Left ventricle myocardium superior (tissue), 1 donor: ENCODE measurements around the gene EME1. TPM values are rescaled to one million over a fixed set of nuclear protein-coding genes. Genes with fewer than 3 reads are reported as not detected.

ENCODE experiments used
- ATAC-seq: fragments of 200-7000 bp; cut with Tn5 transposase; one replicate; pipeline ENCODE4 v1.9.1; 2020; ENCODE audit warnings: mild to moderate bottlenecking, moderate library complexity
- DNase-seq: peaks from one replicate; pipeline ENCODE4 v3.0.0-alpha.2; 2020
- intact Hi-C: fragments of 100-400 bp; cut with micrococcal nuclease; formaldehyde crosslinking; loops from one replicate; pipeline ENCODE4 v1.11.0; 2022
- total RNA-seq: library from RNA; stranded (reverse); fragmentation: NEBNext Ultra II Directional; extraction: Animal tissue kit (Norgen Biotek cat#: 25700); gene quantifications from one replicate; pipeline ENCODE4 v1.2.1, GENCODE V29; 2021
- donor health status: DM: no; HTN: yes; CAD: no; lungs with severe emphysema.

EME1 gene
- total RNA-seq, 1 donor from 2014 or later = 0.35 TPM

DNA sequence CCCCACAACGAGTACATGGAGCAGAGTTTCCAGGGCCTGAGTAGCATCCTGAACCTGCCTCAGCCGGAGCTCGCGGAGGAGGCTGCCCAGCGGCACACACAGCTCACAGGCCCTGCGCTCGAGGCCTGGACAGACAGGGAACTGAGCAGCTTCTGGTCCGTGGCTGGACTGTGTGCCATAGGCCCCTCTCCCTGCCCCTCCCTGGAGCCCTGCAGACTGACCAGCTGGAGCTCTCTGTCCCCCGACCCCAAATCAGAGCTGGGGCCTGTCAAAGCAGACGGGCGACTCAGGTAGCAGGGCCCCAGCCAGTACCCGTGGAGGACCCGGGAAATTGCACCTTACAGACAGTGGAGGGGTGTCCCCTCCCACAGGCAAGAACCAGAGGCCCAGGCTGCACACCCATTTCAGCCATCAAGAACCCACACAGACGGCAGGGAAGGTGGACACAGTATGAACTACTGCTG, 13.0 kb upstream of the EME1 start:
- intact Hi-C loops = no loop called here
- DNase-seq (no peak), ATAC-seq (no peak)

DNA sequence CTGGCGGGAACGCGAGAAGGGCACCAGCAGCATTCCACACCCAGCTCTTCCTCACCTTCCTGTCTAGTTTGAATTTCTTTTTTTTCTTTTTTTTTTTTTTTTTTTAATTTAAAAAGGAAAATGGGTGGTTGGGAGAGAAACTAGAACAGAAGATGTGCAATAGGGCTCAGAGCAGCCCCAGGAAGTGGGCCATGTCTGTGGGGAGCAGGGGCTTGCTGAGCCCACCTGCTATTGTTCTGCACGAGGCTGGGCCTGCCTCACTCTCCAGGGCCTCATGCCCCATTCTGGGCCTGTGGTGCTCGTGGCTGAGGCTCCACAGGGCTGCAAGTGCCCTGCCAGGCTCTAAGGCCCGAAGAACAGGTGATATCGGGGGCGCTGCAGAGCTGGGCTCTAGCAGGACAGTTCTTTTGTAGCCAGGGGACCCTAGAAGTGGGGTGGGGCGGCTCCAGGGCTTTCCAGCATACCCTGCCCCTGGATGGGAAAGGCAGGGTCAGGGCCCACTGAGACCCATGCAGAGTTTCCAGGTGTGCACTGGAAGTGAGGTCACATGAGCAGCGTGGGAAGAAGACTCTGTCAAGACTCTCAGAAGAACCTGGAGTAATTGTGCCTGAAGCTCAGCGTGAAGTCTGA, 12.4 kb upstream of the EME1 start:
- DNase-seq (no peak), ATAC-seq (no peak)
- intact Hi-C loops = no loop called here

DNA sequence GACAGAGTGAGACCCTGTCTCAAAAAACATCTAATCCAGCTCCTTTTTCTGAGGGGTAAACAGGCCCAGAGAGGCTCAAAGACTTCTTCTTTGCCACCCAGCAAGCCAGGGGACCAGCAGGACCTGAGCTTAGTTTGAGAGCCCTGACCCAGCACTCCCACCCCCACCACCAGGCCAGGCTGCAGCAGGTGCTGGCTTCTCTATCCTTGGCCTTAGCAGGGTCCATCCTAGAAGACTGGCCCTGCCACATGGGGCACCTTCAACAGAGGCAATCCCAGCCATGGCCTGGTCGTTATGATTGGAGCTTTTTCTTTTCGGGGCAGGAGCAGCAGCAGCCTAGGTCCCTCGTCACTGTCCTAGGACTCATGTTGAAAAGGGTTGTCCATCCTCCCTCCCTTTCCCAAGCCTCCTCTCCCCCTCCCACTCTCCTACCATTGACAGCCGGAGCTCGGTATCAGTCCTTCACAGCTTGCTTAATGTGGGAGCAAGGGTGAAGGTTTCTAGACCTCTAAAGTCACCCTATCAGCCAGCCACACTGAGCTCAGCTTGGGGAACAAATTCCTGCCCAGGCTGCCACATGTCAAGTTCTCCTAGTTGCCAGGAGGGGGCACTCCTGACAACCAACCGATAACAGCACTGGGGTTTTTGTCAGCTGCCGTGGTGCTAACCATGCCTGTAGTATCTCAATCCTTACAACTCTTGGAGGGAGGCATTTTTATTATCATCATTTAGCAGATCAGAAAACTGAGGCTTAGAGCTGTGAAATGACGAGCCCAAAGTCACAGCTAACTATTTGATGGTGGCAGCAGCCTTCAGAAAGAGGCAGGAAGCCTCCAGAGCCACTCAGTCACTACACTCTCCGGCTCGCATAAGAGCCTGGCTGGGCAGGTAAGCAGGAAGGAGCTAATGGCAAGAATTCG, 11.2 kb upstream of the EME1 start:
- intact Hi-C loops = no loop called here
- ATAC-seq (peak; percentile 45), DNase-seq (no peak)

- no peak for DNase-seq
- intact Hi-C loops = no loop called here
- ATAC-seq = no peak
These were observed 10.4 kb upstream of the EME1 start for GRCh38 chr17:50362661-50363060.

DNA sequence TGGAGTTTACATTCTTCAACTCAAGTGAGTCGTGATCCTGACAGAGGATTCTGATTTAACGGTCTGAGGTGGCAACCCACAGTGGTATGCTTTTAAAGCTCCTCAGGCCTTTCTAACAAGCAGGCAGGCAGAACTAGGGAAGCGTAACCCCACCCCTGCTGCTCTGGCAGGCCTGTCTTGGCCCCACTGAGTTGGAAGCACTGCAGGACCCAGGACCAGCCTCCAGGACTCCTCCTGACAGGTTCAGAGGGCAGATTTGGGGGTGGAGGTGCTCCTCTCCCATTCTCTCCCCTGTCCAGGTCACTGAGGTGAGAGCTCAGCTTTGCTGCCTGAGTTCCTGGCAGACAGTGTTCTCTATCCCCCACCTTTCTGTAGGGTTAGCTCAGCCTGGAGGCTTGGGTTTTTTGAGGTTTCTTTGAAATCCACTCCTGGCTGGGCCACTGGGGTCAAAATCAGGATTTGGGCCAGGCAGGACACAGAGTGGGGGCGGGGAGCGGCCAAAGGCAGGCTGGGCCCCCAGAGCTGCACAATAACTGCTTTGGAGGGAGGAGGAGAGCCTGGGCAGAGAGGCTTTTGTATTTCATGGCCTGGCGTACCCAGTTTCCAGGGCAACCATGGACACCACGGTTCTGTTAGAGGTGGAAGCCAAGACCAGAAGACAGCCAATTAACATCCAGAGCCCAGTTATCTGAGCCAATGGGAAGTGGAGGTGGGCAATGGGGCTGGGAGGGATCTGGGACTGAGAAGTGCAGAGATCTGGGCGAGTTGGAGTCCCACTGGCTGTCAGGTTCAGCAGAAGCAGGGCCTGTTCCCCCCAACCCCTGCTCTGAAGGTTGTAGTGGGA, 9.6 kb upstream of the EME1 start:
- DNase-seq (no peak), ATAC-seq (no peak)
- intact Hi-C loops = no loop called here

- DNase-seq (no peak), ATAC-seq (no peak)
- intact Hi-C loops = no loop called here
These were observed 9.0 kb upstream of the EME1 start for GRCh38 chr17:50364061-50364458.

- intact Hi-C loops = no loop called here
- peak; percentile 23 for ATAC-seq
These were observed 8.3 kb upstream of the EME1 start for GRCh38 chr17:50364715-50365114.

GRCh38 chr17:50365165-50365564, 7.9 kb upstream of the EME1 start:
- intact Hi-C loops = no loop called here
- ATAC-seq = no peak

More at GRCh38 chr17:50364715-50365114, 8.3 kb upstream of the EME1 start:
- no peak for DNase-seq

GRCh38 chr17:50365649-50366393, 7.2 kb upstream of the EME1 start:
- ATAC-seq (no peak), DNase-seq (no peak)
- intact Hi-C loops = no loop called here

More at GRCh38 chr17:50365165-50365564, 7.9 kb upstream of the EME1 start:
- no peak for DNase-seq

GRCh38 chr17:50367401-50367800, 5.6 kb upstream of the EME1 start:
- no peak for DNase-seq
- no peak for ATAC-seq
- intact Hi-C loops = no loop called here

- intact Hi-C loops = no loop called here
- no peak for ATAC-seq
- DNase-seq = no peak
These were observed 3.0 kb upstream of the EME1 start for GRCh38 chr17:50370052-50370451.

DNA sequence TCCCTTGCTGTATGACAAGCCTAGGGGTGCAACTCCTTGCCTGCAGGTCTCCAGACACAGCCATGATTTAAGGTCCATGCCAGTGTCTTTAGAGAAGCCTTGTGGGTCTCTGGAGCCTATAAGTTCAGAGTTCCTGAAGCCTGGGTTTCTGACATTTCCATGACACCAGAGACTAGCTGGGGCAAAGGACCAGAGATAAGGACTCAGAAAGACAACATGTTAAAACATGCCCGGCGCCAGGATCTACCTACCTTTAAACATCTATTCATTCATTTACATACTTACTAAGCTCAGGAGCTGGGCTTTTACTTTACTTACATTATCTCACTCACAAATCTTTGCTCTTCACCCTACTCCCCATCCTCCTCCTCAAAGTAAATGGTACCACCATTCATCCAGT, 1.5 kb upstream of the EME1 start:
- ATAC-seq (no peak), DNase-seq (no peak)
- intact Hi-C loops = no loop called here

DNA sequence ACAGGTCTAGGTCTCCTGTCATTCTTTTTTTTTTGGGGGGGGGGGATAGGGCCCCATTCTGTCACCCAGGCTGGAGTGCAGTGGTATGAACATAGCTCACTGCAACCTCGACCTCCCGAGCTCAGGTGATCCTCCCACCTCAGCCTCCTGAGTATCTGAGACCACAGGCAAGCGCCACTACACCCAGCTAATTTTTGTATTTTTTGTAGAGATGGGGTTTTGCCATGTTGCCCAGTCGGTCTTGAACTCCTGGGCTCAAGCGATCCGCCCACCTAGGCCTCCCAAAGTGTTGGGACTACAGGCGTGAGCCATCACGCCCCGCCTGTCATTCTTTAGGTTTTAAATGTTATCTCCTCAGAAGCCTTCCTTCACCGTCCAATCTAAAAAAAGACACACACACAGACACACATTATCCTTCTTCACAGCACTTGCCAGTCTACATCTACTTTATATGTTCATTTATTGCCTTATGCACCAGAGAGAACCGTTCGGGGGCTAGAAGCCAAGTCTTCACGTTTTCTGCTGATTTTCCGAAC, 739 bp upstream of the EME1 start:
- intact Hi-C loops = no loop called here
- ATAC-seq = peak; percentile 17
- DNase-seq = no peak

GRCh38 chr17:50373705-50374104, 676 bp downstream of the EME1 start:
- ATAC-seq (no peak), DNase-seq (no peak)
- intact Hi-C loops = no loop called here

- ATAC-seq = no peak
- intact Hi-C loops = no loop called here
- DNase-seq = no peak
These were observed 3.0 kb downstream of the EME1 start for GRCh38 chr17:50375858-50376538.

DNA sequence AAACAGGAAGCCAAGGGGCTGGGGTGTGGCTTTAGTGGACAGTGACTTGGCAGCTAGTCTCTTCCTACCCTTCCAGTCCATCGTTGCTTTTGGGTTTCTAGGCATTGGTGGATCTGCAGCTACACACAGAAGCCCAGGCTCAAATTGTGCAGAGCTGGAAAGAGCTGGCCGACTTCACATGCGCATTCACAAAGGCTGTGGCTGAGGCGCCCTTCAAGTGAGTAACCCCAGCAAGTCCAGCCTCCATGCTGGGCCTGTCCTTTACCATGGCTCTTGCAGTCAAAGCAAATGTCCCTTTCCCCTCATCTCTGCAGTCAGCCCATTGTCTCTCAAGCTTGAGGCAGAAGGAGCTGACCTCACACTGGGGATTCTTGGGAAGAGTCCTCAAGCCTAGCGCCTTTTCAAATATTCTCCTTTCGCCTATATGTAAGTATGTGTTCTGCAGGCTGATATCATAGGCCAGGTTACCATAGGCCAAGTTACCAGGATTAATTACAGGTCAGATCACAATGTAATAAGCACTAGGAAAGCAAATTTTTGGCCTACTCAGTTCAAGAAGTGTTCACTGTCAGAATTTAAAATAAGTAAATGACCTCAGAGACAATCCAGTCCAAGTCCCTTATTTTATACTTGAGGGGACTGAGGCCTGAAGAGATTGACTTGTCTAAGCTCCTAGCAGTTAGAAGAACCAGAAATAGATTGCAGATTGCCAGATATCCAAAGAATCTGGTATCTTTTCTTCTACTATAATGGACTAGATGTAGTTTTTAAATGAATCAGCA, 6.5 kb downstream of the EME1 start:
- DNase-seq (no peak), ATAC-seq (no peak)
- intact Hi-C loops = no loop called here
